SK-N-SH (cell line): ENCODE data around the gene ZSCAN30.

Experiments used
- CHD2 ChIP-seq: fragments of 150-350 bp; IDR thresholded peaks from 2 replicates; pipeline ENCODE4 v1.6.1; 2018; ENCODE audit warnings: low read length; ENCODE audit not compliant: partially characterized antibody
- CTCF ChIP-seq: fragments of 200-600 bp; sonication (generic); IDR thresholded peaks from 2 replicates; pipeline ENCODE4 v1.6.1; 2017; ENCODE audit warnings: antibody characterized with exemption, mild to moderate bottlenecking, moderate library complexity
- ELF1 ChIP-seq: IDR thresholded peaks from 2 replicates; pipeline ENCODE4 v1.4.0; 2012
- EP300 ChIP-seq, 2 experiments: IDR thresholded peaks; 2 replicates each; pipeline versions ENCODE4 v1.4.0 to v1.6.1; 2012; ENCODE audit warnings: borderline replicate concordance in 1 of 2, low read depth in 1 of 2, low read length in 1 of 2
- FOXJ3 ChIP-seq: sonication (generic); formaldehyde crosslinking; IDR thresholded peaks from 2 replicates; pipeline ENCODE4 v1.5.1; 2020; ENCODE audit warnings: mild to moderate bottlenecking, missing genetic modification reagents
- FOXM1 ChIP-seq: IDR thresholded peaks from 2 replicates; pipeline ENCODE4 v1.4.0; 2012; ENCODE audit warnings: low read depth, mild to moderate bottlenecking
- GABPA ChIP-seq: IDR thresholded peaks from 2 replicates; pipeline ENCODE4 v1.4.0; 2012; ENCODE audit warnings: low read depth, mild to moderate bottlenecking
- JUND ChIP-seq: IDR thresholded peaks from 2 replicates; pipeline ENCODE4 v1.4.0; 2012
- SMC3 ChIP-seq: IDR thresholded peaks from 2 replicates; pipeline ENCODE4 v1.6.1; 2012; ENCODE audit warnings: low read depth, low read length, improper control_type of control experiment
- TAF1 ChIP-seq: IDR thresholded peaks from 2 replicates; pipeline ENCODE4 v1.6.1; 2012; ENCODE audit warnings: low read depth, mild to moderate bottlenecking, low read length, moderate library complexity, borderline replicate concordance
- YY1 ChIP-seq: IDR thresholded peaks from 2 replicates; pipeline ENCODE4 v1.4.0; 2012; ENCODE audit warnings: low read depth, mild to moderate bottlenecking
- TF ChIP-seq, protein P1 (sequence below): IDR thresholded peaks from 2 replicates; pipeline ENCODE4 v1.6.1; 2012; ENCODE audit warnings: mild to moderate bottlenecking, low read depth, low read length, moderate library complexity
- TF ChIP-seq, protein P2 (sequence below): IDR thresholded peaks from 2 replicates; pipeline ENCODE4 v1.4.0; 2012; ENCODE audit warnings: low read depth, borderline replicate concordance

DNA sequence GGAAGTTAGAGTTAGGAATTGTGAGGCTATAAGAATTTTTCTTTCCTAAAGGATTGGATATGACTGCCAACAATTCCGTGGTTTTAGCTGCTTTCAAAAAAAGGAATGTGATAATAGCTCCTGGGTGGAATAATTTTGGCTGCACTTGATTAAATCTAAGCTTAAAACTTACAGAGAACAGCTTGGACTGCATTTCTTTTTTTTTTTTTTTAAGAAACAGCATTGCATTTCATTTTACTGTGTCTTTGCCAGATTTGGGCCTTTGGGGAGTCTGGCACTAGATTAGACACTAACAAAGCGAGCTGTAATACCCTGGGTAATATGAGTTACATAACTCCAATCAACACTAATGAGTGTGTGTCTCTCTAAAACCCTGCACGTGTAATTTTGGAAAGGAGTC is 87.0 kb downstream of the ZSCAN30 start:
- TF ChIP-seq EP300 (IDR thresholded peaks at IDR 0.05; ENCODE audit: borderline replicate concordance in 1 of 2, low read depth in 1 of 2, low read length in 1 of 2) (no peak), CTCF (no peak), SMC3 (no peak), TAF1 (no peak), FOXJ3 (CRISPR knock-in tag) (no peak), JUND (no peak), FOXM1 (no peak), GABPA (no peak), ELF1 (no peak), YY1 (no peak), CHD2 (no peak)
- TF ChIP-seq, protein P1, sequence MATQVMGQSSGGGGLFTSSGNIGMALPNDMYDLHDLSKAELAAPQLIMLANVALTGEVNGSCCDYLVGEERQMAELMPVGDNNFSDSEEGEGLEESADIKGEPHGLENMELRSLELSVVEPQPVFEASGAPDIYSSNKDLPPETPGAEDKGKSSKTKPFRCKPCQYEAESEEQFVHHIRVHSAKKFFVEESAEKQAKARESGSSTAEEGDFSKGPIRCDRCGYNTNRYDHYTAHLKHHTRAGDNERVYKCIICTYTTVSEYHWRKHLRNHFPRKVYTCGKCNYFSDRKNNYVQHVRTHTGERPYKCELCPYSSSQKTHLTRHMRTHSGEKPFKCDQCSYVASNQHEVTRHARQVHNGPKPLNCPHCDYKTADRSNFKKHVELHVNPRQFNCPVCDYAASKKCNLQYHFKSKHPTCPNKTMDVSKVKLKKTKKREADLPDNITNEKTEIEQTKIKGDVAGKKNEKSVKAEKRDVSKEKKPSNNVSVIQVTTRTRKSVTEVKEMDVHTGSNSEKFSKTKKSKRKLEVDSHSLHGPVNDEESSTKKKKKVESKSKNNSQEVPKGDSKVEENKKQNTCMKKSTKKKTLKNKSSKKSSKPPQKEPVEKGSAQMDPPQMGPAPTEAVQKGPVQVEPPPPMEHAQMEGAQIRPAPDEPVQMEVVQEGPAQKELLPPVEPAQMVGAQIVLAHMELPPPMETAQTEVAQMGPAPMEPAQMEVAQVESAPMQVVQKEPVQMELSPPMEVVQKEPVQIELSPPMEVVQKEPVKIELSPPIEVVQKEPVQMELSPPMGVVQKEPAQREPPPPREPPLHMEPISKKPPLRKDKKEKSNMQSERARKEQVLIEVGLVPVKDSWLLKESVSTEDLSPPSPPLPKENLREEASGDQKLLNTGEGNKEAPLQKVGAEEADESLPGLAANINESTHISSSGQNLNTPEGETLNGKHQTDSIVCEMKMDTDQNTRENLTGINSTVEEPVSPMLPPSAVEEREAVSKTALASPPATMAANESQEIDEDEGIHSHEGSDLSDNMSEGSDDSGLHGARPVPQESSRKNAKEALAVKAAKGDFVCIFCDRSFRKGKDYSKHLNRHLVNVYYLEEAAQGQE: no peak
- TF ChIP-seq, protein P2, sequence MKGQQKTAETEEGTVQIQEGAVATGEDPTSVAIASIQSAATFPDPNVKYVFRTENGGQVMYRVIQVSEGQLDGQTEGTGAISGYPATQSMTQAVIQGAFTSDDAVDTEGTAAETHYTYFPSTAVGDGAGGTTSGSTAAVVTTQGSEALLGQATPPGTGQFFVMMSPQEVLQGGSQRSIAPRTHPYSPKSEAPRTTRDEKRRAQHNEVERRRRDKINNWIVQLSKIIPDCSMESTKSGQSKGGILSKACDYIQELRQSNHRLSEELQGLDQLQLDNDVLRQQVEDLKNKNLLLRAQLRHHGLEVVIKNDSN: no peak
